CD4-positive, alpha-beta T cell treated with Interleukin-4 for 1 hour (primary cell): ENCODE data around the gene PSMC5.

ENCODE experiments used
- DNase-seq, 2 donors: peaks; one replicate each; pipeline ENCODE4 v3.0.0-alpha.2; 2020 to 2022

Gene PSMC5

GRCh38 chr17:63821804-63822203 is 5.4 kb upstream of the PSMC5 start:
- DNase-seq, result no peak

GRCh38 chr17:63822537-63822936 is 4.7 kb upstream of the PSMC5 start:
- no peak for DNase-seq

GRCh38 chr17:63823659-63824331 is 3.4 kb upstream of the PSMC5 start:
- no peak for DNase-seq

- no peak for DNase-seq
Observed at GRCh38 chr17:63824362-63824761, 2.9 kb upstream of the PSMC5 start.

GRCh38 chr17:63826468-63827001 is 696 bp upstream of the PSMC5 start:
- no peak for DNase-seq

GRCh38 chr17:63827801-63828221 is 580 bp downstream of the PSMC5 start:
- DNase-seq, result no peak

- no peak for DNase-seq
Observed at GRCh38 chr17:63828936-63829335, 1.7 kb downstream of the PSMC5 start.

- DNase-seq, result no peak
Observed at GRCh38 chr17:63830278-63830677, 3.0 kb downstream of the PSMC5 start.

- DNase-seq, result no peak
Observed at GRCh38 chr17:63830904-63831491, 3.8 kb downstream of the PSMC5 start.

- DNase-seq, result no peak
Observed at GRCh38 chr17:63831505-63831904, 4.3 kb downstream of the PSMC5 start.

- no peak for DNase-seq
Observed at GRCh38 chr17:63832014-63832413, 4.8 kb downstream of the PSMC5 start.

GRCh38 chr17:63832455-63832854 is 5.2 kb downstream of the PSMC5 start:
- DNase-seq, result no peak

GRCh38 chr17:63833026-63833740 is 6.0 kb downstream of the PSMC5 start:
- no peak for DNase-seq

- no peak for DNase-seq
Observed at GRCh38 chr17:63833741-63834373, 6.6 kb downstream of the PSMC5 start.

GRCh38 chr17:63834431-63835166 is 7.4 kb downstream of the PSMC5 start:
- DNase-seq, result peak; percentile 70 to 75

- DNase-seq, result no peak
Observed at GRCh38 chr17:63835167-63835720, 8.0 kb downstream of the PSMC5 start.

GRCh38 chr17:63836811-63837210 is 9.6 kb downstream of the PSMC5 start:
- DNase-seq, result no peak

GRCh38 chr17:63837480-63837879 is 10.2 kb downstream of the PSMC5 start:
- DNase-seq, result no peak

- no peak for DNase-seq
Observed at GRCh38 chr17:63837962-63838600, 10.8 kb downstream of the PSMC5 start.

- no peak for DNase-seq
Observed at GRCh38 chr17:63838631-63839171, 11.5 kb downstream of the PSMC5 start.

- DNase-seq, result no peak
Observed at GRCh38 chr17:63840591-63841349, 13.5 kb downstream of the PSMC5 start.
